Smooth muscle cell (in vitro differentiated cells): ENCODE data around the gene SMC3. TPM values are rescaled to one million over a fixed set of nuclear protein-coding genes. Genes with fewer than 3 reads are reported as not detected.

Experiments used
- DNase-seq: peaks from one replicate; lab custom pipeline; 2025; ENCODE audit not compliant: unreplicated experiment; lab: John Stamatoyannopoulos, UW
- H2AFZ ChIP-seq: fragments of 200-600 bp; sonication (generic); 2 replicates; pipeline ENCODE4 v1.6.0; 2016; ENCODE audit warnings: antibody characterized with exemption, low read depth, mild to moderate bottlenecking
- H3F3A ChIP-seq: fragments of 200-600 bp; sonication (generic); 2 replicates; pipeline ENCODE4 v1.6.0; 2017; ENCODE audit warnings: antibody characterized with exemption, low read depth
- H3K27ac ChIP-seq: fragments of 200-600 bp; sonication (generic); 2 replicates; pipeline ENCODE4 v1.5.1; 2016; ENCODE audit warnings: low read depth, mild to moderate bottlenecking
- H3K27me3 ChIP-seq: fragments of 200-600 bp; sonication (generic); 2 replicates; pipeline ENCODE4 v1.6.1; 2016; ENCODE audit warnings: low read depth, mild to moderate bottlenecking
- H3K36me3 ChIP-seq: fragments of 200-600 bp; sonication (generic); 2 replicates; pipeline ENCODE4 v1.5.1; 2016; ENCODE audit warnings: low read depth
- H3K4me1 ChIP-seq: fragments of 200-600 bp; sonication (generic); 2 replicates; pipeline ENCODE4 v1.5.1; 2016; ENCODE audit warnings: low read depth
- H3K4me2 ChIP-seq: fragments of 200-600 bp; sonication (generic); 2 replicates; pipeline ENCODE4 v1.6.0; 2016; ENCODE audit warnings: mild to moderate bottlenecking
- H3K4me3 ChIP-seq: fragments of 200-600 bp; sonication (generic); 2 replicates; pipeline ENCODE4 v1.5.1; 2016; ENCODE audit warnings: mild to moderate bottlenecking
- H3K79me2 ChIP-seq: fragments of 200-600 bp; sonication (generic); 2 replicates; pipeline ENCODE4 v1.6.0; 2016; ENCODE audit warnings: low read depth, mild to moderate bottlenecking
- H3K9ac ChIP-seq: fragments of 200-600 bp; sonication (generic); 2 replicates; pipeline ENCODE4 v1.6.0; 2016; ENCODE audit warnings: low read depth
- H3K9me3 ChIP-seq: fragments of 200-600 bp; sonication (generic); replicated peaks from 2 replicates; pipeline ENCODE4 v1.5.1; 2016; ENCODE audit warnings: low read depth
- H4K20me1 ChIP-seq: fragments of 200-600 bp; sonication (generic); 2 replicates; pipeline ENCODE4 v1.6.0; 2016; ENCODE audit warnings: low read depth
- WGBS: methylation state at CpG from one replicate; pipeline ENCODE4 v1.1.7; 2016; ENCODE audit warnings: low lambda C conversion rate; 5-methylcytosine and 5-hydroxymethylcytosine counted together
- polyA plus RNA-seq: library from polyadenylated mRNA; unstranded; fragments of >200 nt; fragmentation: Nextera tagmentation; extraction: Ambion mirVana; gene quantifications from 2 replicates; pipeline ENCODE4 v1.2.1, GENCODE V29; 2016
- total RNA-seq: library from RNA; depleted of rRNA; stranded (reverse); fragments of >200 nt; gene quantifications from 2 replicates; pipeline ENCODE4 v1.2.3, GENCODE V29; 2014
- TF ChIP-seq, protein P1 (sequence below): fragments of 200-600 bp; sonication (generic); IDR thresholded peaks from 2 replicates; pipeline ENCODE4 v1.5.1; 2017; ENCODE audit warnings: borderline replicate concordance, mild to moderate bottlenecking, antibody characterized with exemption; ENCODE audit not compliant: insufficient read depth, poor library complexity, severe bottlenecking

Gene SMC3
- total and polyA plus RNA-seq, 2 experiments from 2014 or later, result 24.4 to 31.0 TPM

DNA sequence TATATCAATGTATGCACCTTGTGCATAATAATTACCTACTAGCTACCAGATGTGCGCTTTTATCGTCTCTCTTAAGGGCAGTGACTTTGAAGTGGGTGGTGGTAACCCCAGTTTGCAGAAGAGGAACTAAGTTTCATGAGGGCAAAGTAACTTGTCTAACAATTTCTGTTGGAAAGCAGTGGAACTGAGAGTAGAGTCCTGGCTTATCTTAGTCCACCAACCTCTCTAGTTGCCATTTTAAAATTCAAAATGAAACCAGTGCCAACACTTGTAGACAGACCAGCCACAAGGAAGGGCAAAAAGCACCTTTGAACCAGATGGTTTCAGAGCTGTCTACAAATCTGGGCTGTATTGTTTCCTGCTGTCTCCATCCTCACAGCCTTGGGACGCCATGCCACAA lies 44.6 kb downstream of the SMC3 start:
- 86% methylated on average over 3 of the region's 3 CpGs for WGBS
- TF ChIP-seq, protein P1, sequence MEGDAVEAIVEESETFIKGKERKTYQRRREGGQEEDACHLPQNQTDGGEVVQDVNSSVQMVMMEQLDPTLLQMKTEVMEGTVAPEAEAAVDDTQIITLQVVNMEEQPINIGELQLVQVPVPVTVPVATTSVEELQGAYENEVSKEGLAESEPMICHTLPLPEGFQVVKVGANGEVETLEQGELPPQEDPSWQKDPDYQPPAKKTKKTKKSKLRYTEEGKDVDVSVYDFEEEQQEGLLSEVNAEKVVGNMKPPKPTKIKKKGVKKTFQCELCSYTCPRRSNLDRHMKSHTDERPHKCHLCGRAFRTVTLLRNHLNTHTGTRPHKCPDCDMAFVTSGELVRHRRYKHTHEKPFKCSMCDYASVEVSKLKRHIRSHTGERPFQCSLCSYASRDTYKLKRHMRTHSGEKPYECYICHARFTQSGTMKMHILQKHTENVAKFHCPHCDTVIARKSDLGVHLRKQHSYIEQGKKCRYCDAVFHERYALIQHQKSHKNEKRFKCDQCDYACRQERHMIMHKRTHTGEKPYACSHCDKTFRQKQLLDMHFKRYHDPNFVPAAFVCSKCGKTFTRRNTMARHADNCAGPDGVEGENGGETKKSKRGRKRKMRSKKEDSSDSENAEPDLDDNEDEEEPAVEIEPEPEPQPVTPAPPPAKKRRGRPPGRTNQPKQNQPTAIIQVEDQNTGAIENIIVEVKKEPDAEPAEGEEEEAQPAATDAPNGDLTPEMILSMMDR, result no peak
- Histone ChIP-seq H3K27ac (no peak overlapping the region), H2AFZ (no peak overlapping the region), H4K20me1 (no peaks in the 10 kb centered on the region), H3K9me3 (no peaks in the 10 kb centered on the region), H3K4me2 (no peak overlapping the region), H3K36me3 (no peaks in the 10 kb centered on the region), H3K4me1 (no peaks in the 10 kb centered on the region), H3K4me3 (no peak overlapping the region), H3K9ac (no peak overlapping the region), H3K79me2 (no peaks in the 10 kb centered on the region), H3K27me3 (peaks cover 8% of the 10 kb centered on the region), H3F3A (no peaks in the 10 kb centered on the region)
- no peak for DNase-seq

GRCh38 chr10:110612629-110613028 lies 45.1 kb downstream of the SMC3 start:
- Histone ChIP-seq H3K9me3 (no peaks in the 10 kb centered on the region), H3K27ac (no peak overlapping the region), H3K79me2 (no peaks in the 10 kb centered on the region), H4K20me1 (no peaks in the 10 kb centered on the region), H3K4me1 (no peaks in the 10 kb centered on the region), H3K9ac (no peak overlapping the region), H3F3A (no peaks in the 10 kb centered on the region), H3K4me2 (no peak overlapping the region), H3K27me3 (peaks cover 8% of the 10 kb centered on the region), H3K4me3 (no peak overlapping the region), H2AFZ (no peak overlapping the region), H3K36me3 (no peaks in the 10 kb centered on the region)
- DNase-seq, result no peak
- 94% methylated on average over 4 of the region's 4 CpGs for WGBS
- TF ChIP-seq, protein P1, result no peak

DNA sequence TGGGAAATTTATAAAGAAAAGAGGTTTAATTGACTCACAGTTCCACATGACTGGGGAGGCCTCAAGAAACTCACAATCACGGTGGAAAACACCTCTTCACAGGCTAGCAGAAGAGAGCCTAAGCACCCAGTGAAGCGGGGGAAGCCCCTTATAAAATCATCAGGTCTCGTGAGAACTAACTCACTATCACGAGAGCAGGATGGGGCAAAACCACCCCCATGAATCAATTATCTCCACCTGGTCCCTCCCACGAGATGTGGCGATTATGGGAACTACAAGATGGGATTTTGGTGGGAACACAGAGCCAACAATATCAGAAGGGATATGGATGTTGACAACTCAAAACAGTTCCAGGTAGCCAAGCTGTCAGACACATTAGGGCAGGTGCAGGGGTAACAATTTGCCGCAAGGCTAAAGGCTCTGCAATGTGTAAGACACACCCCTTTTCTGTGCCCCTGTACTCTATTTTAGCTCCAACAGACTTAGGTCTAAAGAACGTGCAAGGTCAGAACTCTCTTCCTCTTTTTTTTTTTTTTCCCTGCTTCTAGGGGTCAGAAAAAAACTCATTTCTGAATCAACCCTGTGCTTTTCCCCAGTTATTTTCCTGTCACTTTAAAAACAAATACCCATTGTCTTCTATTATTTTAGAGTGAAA lies 46.0 kb downstream of the SMC3 start:
- TF ChIP-seq, protein P1, result no peak
- no peak overlapping the region for H3K9ac ChIP-seq
- no peak overlapping the region for H2AFZ ChIP-seq
- no peaks in the 10 kb centered on the region for H3K79me2 ChIP-seq
- H3K36me3 ChIP-seq, result no peaks in the 10 kb centered on the region
- H3K4me1 ChIP-seq, result no peaks in the 10 kb centered on the region
- no peak overlapping the region for H3K27ac ChIP-seq
- WGBS, result 87% methylated on average over 8 of the region's 8 CpGs
- H3K27me3 ChIP-seq, result peaks cover 8% of the 10 kb centered on the region
- H3K4me3 ChIP-seq, result no peak overlapping the region
- no peak for DNase-seq
- no peaks in the 10 kb centered on the region for H3K9me3 ChIP-seq
- H3K4me2 ChIP-seq, result no peak overlapping the region
- no peaks in the 10 kb centered on the region for H3F3A ChIP-seq
- H4K20me1 ChIP-seq, result no peaks in the 10 kb centered on the region

DNA sequence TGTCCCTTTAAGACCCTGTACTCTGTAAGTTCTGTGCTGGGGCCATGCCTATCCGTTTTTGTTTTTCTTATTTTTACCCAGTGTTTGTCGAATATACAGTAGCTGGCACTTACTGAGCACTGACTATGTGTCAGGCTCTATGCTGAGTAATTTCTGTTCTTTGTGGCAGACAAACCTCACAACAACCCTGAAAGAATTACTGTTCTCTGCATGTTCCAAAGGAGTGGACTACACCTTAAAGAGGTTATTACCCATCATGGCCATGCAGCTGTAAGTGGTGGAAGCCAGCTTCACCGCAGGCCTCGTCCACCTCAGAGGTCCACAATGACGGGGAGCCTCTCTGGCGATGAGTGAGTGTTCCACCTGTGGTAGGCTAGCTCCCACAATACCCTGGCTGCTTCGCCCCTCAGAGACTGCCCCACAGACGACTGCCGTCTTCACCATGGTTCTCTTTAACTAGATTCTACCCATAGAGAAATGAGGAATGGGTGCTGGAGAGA lies 46.6 kb downstream of the SMC3 start:
- no peak overlapping the region for H3K27ac ChIP-seq
- H3K9ac ChIP-seq, result no peak overlapping the region
- no peak for DNase-seq
- peaks cover 8% of the 10 kb centered on the region for H3K27me3 ChIP-seq
- 85% methylated on average over 9 of the region's 9 CpGs for WGBS
- no peaks in the 10 kb centered on the region for H3F3A ChIP-seq
- no peaks in the 10 kb centered on the region for H3K4me1 ChIP-seq
- H3K36me3 ChIP-seq, result no peaks in the 10 kb centered on the region
- no peak overlapping the region for H2AFZ ChIP-seq
- TF ChIP-seq, protein P1, result no peak
- no peak overlapping the region for H3K4me3 ChIP-seq
- no peaks in the 10 kb centered on the region for H3K9me3 ChIP-seq
- H4K20me1 ChIP-seq, result no peaks in the 10 kb centered on the region
- H3K79me2 ChIP-seq, result no peaks in the 10 kb centered on the region
- H3K4me2 ChIP-seq, result no peak overlapping the region
